ENCODE measurements around the gene WDR36. TPM values are rescaled to one million over a fixed set of nuclear protein-coding genes. Genes with fewer than 3 reads are reported as not detected.

WDR36 gene
- total and polyA plus RNA-seq, 2 of the 8 experiments (the other 6 are each of a cell fraction or from before 2014, with no cell fraction given) = 9.3 to 41.8 TPM

- no peak overlapping the region for H3K4ac ChIP-seq (replicated peaks; ENCODE audit: insufficient read length, low read depth, low read length)
- H3K4me2 ChIP-seq (ENCODE audit: insufficient read depth in 1 of 2, low read depth in 2 of 2, low read length in 2 of 2) = no peak overlapping the region
- H3K14ac ChIP-seq (ENCODE audit: insufficient read length) = no peak overlapping the region
- no peaks in the 10 kb centered on the region for H3K79me1 ChIP-seq (ENCODE audit: low read depth, low read length)
- H3K56ac ChIP-seq (replicated peaks; ENCODE audit: insufficient read length, low read depth, low read length) = no peak overlapping the region
- CTCF ChIA-PET (ENCODE audit: partially characterized antibody) = interaction anchor here (1.1 to 1.2 kb wide), 2 partner anchors 22 to 26 kb away, joined by 3 read pairs; partner anchors contain the start of gene WDR36
- H2BK20ac ChIP-seq (ENCODE audit: low read length) = no peak overlapping the region
- H3K4me1 ChIP-seq (replicated peaks in 1 of 4; ENCODE audit: control insufficient read depth in 3 of 4, insufficient read depth in 4 of 4, low read length in 3 of 4) = no peaks in the 10 kb centered on the region; a peak in 2 of 7 replicates
- no peak overlapping the region for H4K8ac ChIP-seq (ENCODE audit: extremely low read depth, insufficient read depth, low read length)
- H3K4me3 ChIP-seq (ENCODE audit: extremely low read depth in 1 of 4, insufficient read depth in 2 of 4, low read depth in 3 of 4, low read length in 4 of 4) = no peak overlapping the region
- no peak overlapping the region for H4K5ac ChIP-seq (ENCODE audit: insufficient read length, low read depth, low read length)
- POLR2A ChIA-PET (ENCODE audit: partially characterized antibody) = no interaction called here
- no peaks in the 10 kb centered on the region for H3K79me2 ChIP-seq (ENCODE audit: control insufficient read depth in 1 of 2, insufficient read depth in 2 of 2, low read length in 2 of 2)
- H3K18ac ChIP-seq (ENCODE audit: extremely low read depth, low read length) = no peak overlapping the region
- H3K9me3 ChIP-seq (ENCODE audit: insufficient read depth in 2 of 2, low read depth in 1 of 2, low read length in 1 of 2) = no peaks in the 10 kb centered on the region
- FAIRE-seq = no peak
- no peak overlapping the region for H2BK5ac ChIP-seq (ENCODE audit: low read depth, low read length)
- no peaks in the 10 kb centered on the region for H3K36me3 ChIP-seq (ENCODE audit: control insufficient read depth in 2 of 4, insufficient read depth in 4 of 4, low read length in 3 of 4)
- H2BK120ac ChIP-seq (replicated peaks; ENCODE audit: low read depth, low read length) = no peak overlapping the region
- no peak overlapping the region for H2AK5ac ChIP-seq (ENCODE audit: low read depth, low read length)
- TF ChIP-seq CREB1 (IDR thresholded peaks at IDR 0.05) (peak; percentile 90), SIX5 (IDR thresholded peaks at IDR 0.05; ENCODE audit: low read depth, low read length) (no peak)
- H4K20me1 ChIP-seq (replicated peaks in 1 of 2; ENCODE audit: control insufficient read depth in 1 of 2, insufficient read depth in 2 of 2, low read length in 2 of 2) = no peaks in the 10 kb centered on the region
- no peak overlapping the region for H3K9ac ChIP-seq (replicated peaks in 1 of 4; ENCODE audit: extremely low read depth in 1 of 4, low read depth in 3 of 4, low read length in 3 of 4)
- H3K23me2 ChIP-seq (ENCODE audit: low read depth, low read length) = peaks cover 5% of the 10 kb centered on the region
- H3K27ac ChIP-seq (ENCODE audit: low read depth, low read length) = no peak overlapping the region
- no peak for DNase-seq (ENCODE audit: low read depth in 1 of 2, low spot score in 2 of 2)
- H2AFZ ChIP-seq (ENCODE audit: low read length) = peak overlapping the region; percentile 55; the same call in 1 of the 2 replicates
- no peak overlapping the region for H2BK12ac ChIP-seq (ENCODE audit: low read depth, low read length)
- peaks cover 18 to 24% (median 23%) of the 10 kb centered on the region in 4 experiments for H3K27me3 ChIP-seq (replicated peaks in 1 of 4; ENCODE audit: control insufficient read depth in 3 of 4, extremely low read depth in 1 of 4, insufficient read depth in 3 of 4, low read length in 3 of 4)
- H2BK15ac ChIP-seq (ENCODE audit: low read length) = no peak overlapping the region
- no peak overlapping the region for H4K91ac ChIP-seq (replicated peaks; ENCODE audit: insufficient read length, low read length)
- WGBS, 2 experiments (ENCODE audit: extremely low coverage in 1 of 2, insufficient coverage in 1 of 2, insufficient read length in 1 of 2, insufficient replicate concordance in 2 of 2, low coverage in 1 of 2, low lambda C conversion rate in 2 of 2, missing lambda C conversion rate in 1 of 2) = 94% methylated on average over 2 of the region's 2 CpGs; no CpG with 5 or more reads in 1 of the 2 experiments
- no peak overlapping the region for H3K23ac ChIP-seq (ENCODE audit: insufficient read length)
Measured at GRCh38 chr5:111066261-111066938, 25.7 kb upstream of the WDR36 start.
